Measurements from ENCODE around the gene FLT3LG. TPM values are rescaled to one million over a fixed set of nuclear protein-coding genes. Genes with fewer than 3 reads are reported as not detected.
"Not testable (repeated sequence)": the region's sequence is repeated elsewhere in the genome, so short reads cannot be mapped to it uniquely, and the experiment has no call there.

FLT3LG gene
- total RNA-seq, 1 donor from 2014 or later = 4.7 TPM

DNA sequence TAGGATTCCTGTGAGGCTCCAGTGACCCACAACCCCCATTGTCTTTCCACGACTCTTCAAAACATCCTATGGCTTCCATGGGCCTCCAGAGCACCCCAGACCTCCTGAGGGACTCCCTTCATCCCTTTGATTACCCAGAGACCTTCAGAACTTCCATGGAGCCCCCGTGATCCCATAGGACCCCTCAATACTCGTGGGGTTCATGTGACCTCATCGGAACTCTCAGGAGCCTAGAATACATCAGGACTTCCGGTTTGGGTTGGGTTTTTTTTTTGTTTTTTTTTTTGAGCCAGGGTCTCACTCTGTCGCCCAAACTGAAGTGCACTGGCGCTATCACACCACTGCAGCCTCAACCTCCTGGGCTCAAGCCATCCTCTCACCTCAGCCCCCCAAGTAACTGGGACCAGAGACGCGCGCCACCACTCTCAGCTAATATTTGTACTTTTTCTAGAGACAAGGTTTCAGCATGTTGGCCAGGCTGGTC, 20.2 kb upstream of the FLT3LG start:
- no peak for DNase-seq (ENCODE audit: missing footprints)
- intact Hi-C loops (cut with DNase I) = loop anchor here (5.0 to 10.0 kb wide), 4 partner anchors 189 to 1041 kb away; partner anchors contain the start of genes AP2A1, PRMT1, RRAS and SCAF1
- ATAC-seq = no peak

- DNase-seq (ENCODE audit: missing footprints) = no peak
- intact Hi-C loops (cut with DNase I) = loop anchor here (10.0 kb wide), 2 partner anchors 309 to 1039 kb away; partner anchors contain the start of genes AP2A1 and TSKS
- ATAC-seq = no peak
These were observed 18.2 kb upstream of the FLT3LG start for GRCh38 chr19:49455773-49456172.

GRCh38 chr19:49456326-49456725, 17.7 kb upstream of the FLT3LG start:
- DNase-seq (ENCODE audit: missing footprints) (no peak), ATAC-seq (no peak)
- intact Hi-C loops (cut with DNase I) = loop anchor here (10.0 kb wide), 2 partner anchors 308 to 1038 kb away; partner anchors contain the start of genes AP2A1 and TSKS

DNA sequence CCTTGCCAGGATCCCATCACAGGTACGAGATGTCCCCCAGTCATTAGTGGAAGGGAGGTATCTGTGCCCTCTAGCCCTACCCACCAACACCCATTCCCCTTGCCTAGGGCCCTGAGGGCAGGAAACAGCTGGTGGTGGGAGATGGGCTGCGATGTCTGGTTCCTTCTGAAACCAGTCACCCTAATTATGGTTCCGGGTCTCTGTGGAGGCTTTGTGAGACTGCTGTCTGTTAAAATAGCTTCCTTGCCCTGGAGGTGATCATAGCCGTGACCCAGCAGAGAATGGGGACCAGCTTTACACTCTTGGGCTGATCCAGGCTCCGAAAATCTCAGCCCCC, 15.5 kb upstream of the FLT3LG start:
- intact Hi-C loops (cut with DNase I) = loop anchor here (10.0 kb wide), 2 partner anchors 306 to 1036 kb away; partner anchors contain the start of genes AP2A1 and TSKS
- DNase-seq (ENCODE audit: missing footprints) (peak; percentile 9), ATAC-seq (no peak)

DNA sequence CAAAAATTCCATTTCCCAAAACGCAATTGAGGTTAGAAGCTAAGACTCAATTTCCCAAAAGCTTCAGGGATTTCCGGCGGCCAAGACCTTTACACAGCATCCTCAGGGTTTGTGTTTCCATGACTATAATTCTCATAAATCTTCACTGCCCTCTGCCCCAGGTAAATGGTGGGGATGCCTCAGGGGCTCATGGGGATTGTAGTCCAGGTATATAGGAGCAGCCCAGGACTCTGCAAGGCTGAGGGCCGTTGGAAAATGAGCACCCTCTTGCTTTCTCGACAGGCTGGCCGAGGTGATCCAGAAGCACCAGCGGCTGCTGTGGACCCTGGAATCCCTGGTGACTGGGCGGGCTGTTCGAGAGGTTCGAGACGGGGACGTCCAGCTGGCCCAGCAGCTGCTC, 14.6 kb upstream of the FLT3LG start:
- intact Hi-C loops (cut with DNase I) = loop anchor here (10.0 kb wide), 2 partner anchors 305 to 1035 kb away; partner anchors contain the start of genes AP2A1 and TSKS
- ATAC-seq = no peak
- no peak for DNase-seq (ENCODE audit: missing footprints)

DNA sequence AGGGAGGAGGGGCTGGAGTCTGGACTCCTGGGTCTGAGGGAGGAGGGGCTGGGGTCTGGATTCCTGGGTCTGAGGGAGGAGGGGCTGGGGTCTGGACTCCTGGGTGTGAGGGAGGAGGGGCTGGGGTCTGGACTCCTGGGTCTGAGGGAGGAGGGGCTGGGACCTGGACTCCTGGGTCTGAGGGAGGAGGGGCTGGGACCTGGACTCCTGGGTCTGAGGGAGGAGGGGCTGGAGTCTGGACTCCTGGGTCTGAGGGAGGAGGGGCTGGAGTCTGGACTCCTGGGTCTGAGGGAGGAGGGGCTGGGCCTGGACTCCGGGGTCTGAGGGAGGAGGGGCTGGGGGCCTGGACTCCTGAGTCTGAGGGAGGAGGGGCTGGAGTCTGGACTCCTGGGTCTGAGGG, 12.9 kb upstream of the FLT3LG start:
- ATAC-seq; intact Hi-C loops (cut with DNase I): not testable (repeated sequence)

GRCh38 chr19:49461656-49462055, 12.4 kb upstream of the FLT3LG start:
- DNase-seq (ENCODE audit: missing footprints) (no peak), ATAC-seq (no peak)
- intact Hi-C loops (cut with DNase I) = no loop called here

More for the DNA sequence above, 12.9 kb upstream of the FLT3LG start:
- DNase-seq (ENCODE audit: missing footprints) = not testable (repeated sequence)

DNA sequence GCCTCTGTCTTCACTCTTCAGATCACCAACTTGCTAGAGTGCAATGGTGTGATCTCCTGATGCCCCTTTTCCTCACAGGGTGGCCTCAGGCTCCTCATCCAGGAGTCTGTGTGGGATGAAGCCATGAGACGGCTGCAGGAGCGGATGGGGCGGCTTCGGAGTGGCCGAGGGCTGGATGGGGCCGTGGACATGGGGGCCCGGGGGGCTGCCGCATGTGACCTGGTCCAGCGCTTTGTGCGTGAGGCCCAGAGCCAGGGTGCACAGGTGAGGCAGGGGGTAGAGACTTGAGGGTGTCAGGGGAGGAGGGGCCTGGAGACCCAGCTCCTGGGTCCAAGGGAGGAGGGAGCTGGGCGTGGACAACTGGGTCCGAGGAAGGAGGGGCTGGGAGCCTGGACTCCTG, 11.5 kb upstream of the FLT3LG start:
- intact Hi-C loops (cut with DNase I) = no loop called here
- DNase-seq (ENCODE audit: missing footprints) (no peak), ATAC-seq (no peak)

DNA sequence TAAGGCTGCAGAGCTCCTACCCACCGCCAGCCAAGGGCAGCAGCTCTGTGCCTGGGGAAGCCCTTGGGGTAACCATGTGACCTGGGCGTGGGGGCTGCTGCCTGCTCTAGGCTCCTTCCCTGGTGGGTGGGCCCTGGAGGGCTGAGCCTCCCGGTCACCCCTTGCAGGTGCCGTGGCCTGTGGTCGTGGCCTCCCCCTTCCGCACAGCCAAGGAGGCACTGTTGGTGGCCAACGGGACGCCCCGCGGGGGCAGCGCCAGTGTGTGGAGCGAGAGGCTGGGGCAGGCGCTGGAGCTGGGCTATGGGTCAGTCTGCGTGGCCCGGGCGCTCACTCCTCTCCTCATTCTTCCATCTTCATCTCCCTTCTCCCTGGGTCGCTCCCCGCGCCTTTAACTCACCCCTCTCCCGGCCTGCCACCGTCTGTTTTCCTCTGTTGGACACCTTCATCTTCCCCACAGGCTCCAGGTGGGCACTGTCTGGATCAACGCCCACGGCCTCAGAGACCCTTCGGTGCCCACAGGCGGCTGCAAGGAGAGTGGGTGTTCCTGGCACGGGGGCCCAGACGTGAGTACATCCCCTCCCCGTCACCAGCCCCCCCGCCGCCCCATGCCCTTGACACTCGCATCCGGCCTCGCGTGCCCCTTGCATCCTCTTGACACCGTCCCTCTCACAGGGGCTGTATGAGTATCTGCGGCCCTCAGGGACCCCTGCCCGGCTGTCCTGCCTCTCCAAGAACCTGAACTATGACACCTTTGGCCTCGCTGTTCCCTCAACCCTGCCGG, 9.9 kb upstream of the FLT3LG start:
- intact Hi-C loops (cut with DNase I) = no loop called here
- ATAC-seq = no peak
- no peak for DNase-seq (ENCODE audit: missing footprints)

DNA sequence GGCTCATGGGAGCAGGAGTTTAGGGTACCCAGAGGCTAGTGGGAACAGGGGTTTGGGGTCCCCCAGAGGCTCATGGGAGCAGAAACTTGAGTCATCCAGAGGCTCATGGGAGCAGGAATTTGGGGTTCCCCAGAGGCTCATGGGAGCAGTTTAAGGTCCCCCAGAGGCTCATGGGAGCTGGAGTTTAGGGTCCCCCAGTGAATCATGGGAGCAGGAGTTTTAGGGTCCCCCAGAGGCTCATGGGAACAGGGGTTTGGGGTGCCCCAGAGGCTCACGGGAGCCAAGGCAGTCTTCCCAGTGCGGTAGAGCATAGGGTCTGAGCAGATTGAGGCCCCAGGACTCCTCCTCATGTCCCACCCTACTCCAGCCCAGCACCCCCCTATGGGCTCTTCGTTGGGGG, 8.6 kb upstream of the FLT3LG start:
- no peak for ATAC-seq
- intact Hi-C loops (cut with DNase I) = no loop called here
- no peak for DNase-seq (ENCODE audit: missing footprints)

GRCh38 chr19:49468199-49468598, 5.8 kb upstream of the FLT3LG start:
- DNase-seq (ENCODE audit: missing footprints) (no peak), ATAC-seq (no peak)
- intact Hi-C loops (cut with DNase I) = no loop called here

GRCh38 chr19:49468746-49469447, 5.1 kb upstream of the FLT3LG start:
- peak; percentile 91 for ATAC-seq
- intact Hi-C loops (cut with DNase I) = no loop called here

GRCh38 chr19:49469828-49470614, 4.0 kb upstream of the FLT3LG start:
- no peak for DNase-seq (ENCODE audit: missing footprints)
- intact Hi-C loops (cut with DNase I) = no loop called here

More at GRCh38 chr19:49468746-49469447, 5.1 kb upstream of the FLT3LG start:
- DNase-seq (ENCODE audit: missing footprints) = peak; percentile 83

GRCh38 chr19:49470615-49470978, 3.4 kb upstream of the FLT3LG start:
- DNase-seq (ENCODE audit: missing footprints) (no peak), ATAC-seq (no peak)
- intact Hi-C loops (cut with DNase I) = no loop called here

More at GRCh38 chr19:49469828-49470614, 4.0 kb upstream of the FLT3LG start:
- no peak for ATAC-seq

DNA sequence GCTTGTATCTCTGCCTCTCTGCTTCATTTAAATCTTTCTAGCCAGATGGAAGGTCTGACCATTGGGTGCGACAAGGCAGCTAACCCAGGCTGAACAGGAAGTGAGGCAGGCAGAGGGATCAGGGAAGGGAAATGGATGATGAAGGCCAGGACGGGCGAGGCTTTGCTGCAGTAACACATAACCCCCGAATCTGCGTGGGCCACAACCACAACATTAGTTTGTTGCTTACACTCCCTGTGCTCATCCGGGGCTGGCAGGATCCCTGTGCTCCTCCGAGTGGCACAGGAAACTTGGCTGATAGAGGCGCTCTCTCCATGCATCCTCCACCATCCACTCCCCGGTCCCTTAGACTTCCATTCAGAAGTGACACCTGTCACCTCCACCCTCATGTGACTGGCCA, 1.1 kb upstream of the FLT3LG start:
- DNase-seq (ENCODE audit: missing footprints) (no peak), ATAC-seq (no peak)
- intact Hi-C loops (cut with DNase I) = no loop called here

DNA sequence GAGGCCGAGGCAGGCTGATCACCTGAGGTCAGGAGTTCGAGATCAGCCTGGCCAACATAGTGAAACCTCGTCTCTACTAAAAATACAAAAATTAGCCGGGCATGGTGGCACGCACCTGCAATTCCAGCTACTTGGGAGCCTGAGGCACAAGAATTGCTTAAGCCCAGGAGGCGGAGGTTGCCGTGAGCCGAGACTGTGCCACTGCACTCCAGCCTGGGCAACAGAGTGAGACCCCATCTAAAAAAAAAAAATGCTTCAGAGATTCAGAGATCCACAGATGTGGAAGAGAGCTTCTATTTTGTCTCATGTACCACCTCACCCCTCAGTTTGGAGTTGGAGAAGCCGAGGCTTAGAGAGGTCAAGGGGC, 531 bp upstream of the FLT3LG start:
- intact Hi-C loops (cut with DNase I); ATAC-seq: not testable (repeated sequence)

GRCh38 chr19:49474542-49474924, 518 bp downstream of the FLT3LG start:
- ATAC-seq (no peak), DNase-seq (ENCODE audit: missing footprints) (no peak)
- intact Hi-C loops (cut with DNase I) = loop anchor here (2.0 kb wide), 1 partner anchor 72 kb away; no protein-coding TSS in a partner anchor

More for the DNA sequence above, 531 bp upstream of the FLT3LG start:
- DNase-seq (ENCODE audit: missing footprints) = not testable (repeated sequence)

DNA sequence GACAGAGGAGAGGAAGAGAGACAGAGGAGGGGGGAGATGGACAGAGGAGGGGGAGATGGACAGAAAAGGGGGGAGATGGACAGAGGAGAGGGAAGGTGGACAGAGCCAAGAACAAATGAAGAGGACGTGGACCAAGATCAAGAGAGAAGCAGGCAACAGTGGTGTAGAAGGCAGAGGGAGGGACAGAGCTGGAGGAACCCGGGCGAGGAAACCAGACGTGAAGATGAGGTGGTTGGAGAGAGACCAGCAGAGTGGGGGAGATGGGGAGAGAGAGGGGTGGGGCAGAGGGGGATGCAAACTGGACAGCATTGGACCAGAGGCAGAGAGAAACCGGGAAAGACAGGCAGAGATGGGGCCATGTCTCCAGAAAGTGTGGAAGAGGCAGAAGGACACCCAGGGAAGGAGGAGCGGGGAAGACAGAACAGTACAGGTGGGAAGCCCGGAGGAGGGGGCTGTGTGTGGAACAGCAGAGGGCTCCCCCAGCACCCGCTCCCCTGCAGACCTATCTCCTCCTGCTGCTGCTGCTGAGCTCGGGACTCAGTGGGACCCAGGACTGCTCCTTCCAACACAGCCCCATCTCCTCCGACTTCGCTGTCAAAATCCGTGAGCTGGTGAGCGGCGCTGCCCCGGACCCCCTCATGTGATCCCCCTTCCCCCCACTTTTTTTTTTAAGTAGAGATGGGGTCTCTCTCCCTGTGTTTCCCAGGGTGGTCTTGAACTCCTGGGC, 1.3 kb downstream of the FLT3LG start:
- DNase-seq (ENCODE audit: missing footprints) (no peak), ATAC-seq (no peak)
- intact Hi-C loops (cut with DNase I) = loop anchor here (2.0 kb wide), 1 partner anchor 71 kb away; no protein-coding TSS in a partner anchor

All from Right ventricle myocardium inferior (tissue), 1 donor.